ENCODE data around the gene WWTR1.

The WWTR1 gene

DNA sequence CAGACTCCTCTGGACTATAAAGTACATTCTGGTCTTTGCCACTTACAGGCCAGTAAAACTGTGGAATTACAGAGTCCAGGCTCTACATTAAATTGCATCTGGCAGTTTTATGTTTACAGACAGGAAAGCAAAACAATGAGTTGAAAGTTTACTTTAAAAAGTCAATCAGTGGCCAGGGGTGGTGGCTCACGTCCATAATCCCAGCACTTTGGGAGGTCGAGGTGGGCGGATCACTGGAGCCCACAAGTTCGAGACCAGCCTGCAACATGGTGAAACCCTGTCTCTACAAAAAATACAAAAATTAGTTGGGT is 129.5 kb downstream of the WWTR1 start:
- peaks cover 6% of the 10 kb centered on the region for H3K27me3 Mint-ChIP-seq
- H3K36me3 Mint-ChIP-seq, result no peaks in the 10 kb centered on the region
- H3K9me3 Mint-ChIP-seq, result no peaks in the 10 kb centered on the region
- H3K4me1 Mint-ChIP-seq, result no peaks in the 10 kb centered on the region
- H3K4me3 Mint-ChIP-seq, result no peak overlapping the region
- no peak overlapping the region for H3K27ac Mint-ChIP-seq

DNA sequence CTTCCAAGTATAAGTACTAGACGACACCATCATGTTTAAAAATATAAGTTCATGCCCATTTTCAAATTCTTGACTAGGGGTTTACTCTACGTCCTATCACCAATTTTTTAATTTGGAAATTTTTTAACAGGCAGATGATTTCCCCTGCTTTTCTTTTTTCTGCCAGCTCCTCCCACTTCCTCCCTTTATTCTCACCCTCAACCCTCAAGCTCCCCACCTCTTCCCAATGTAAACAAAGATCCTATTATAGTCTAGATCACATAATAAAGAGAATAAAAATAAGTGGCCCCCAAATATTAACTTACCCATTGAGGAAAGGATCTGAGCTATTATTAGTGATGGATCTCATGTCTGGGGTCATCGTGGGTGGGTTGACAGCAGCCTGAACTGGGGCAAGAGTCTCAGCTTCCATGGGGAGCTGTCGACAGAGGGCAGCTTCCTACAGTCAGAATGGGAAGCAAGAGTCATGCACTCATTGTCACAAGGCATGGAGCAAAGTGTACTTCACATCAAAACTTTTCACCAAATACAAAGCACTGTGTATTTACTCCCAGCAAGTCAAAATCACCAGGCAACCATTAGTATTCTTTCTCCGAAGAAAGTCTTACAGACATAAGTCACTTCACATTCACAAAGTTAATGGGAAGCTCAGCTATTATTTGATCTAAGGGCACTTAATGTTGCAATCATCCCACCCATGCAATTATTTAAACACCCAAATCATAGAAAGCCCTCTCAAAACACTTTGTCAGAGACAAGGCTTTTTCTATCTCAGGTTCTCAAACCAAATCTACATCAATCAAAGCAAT is 130.1 kb downstream of the WWTR1 start:
- no peaks in the 10 kb centered on the region for H3K4me1 Mint-ChIP-seq
- H3K27ac Mint-ChIP-seq, result no peak overlapping the region
- peaks cover 6% of the 10 kb centered on the region for H3K27me3 Mint-ChIP-seq
- no peaks in the 10 kb centered on the region for H3K36me3 Mint-ChIP-seq
- H3K4me3 Mint-ChIP-seq, result no peak overlapping the region
- H3K9me3 Mint-ChIP-seq, result no peaks in the 10 kb centered on the region

DNA sequence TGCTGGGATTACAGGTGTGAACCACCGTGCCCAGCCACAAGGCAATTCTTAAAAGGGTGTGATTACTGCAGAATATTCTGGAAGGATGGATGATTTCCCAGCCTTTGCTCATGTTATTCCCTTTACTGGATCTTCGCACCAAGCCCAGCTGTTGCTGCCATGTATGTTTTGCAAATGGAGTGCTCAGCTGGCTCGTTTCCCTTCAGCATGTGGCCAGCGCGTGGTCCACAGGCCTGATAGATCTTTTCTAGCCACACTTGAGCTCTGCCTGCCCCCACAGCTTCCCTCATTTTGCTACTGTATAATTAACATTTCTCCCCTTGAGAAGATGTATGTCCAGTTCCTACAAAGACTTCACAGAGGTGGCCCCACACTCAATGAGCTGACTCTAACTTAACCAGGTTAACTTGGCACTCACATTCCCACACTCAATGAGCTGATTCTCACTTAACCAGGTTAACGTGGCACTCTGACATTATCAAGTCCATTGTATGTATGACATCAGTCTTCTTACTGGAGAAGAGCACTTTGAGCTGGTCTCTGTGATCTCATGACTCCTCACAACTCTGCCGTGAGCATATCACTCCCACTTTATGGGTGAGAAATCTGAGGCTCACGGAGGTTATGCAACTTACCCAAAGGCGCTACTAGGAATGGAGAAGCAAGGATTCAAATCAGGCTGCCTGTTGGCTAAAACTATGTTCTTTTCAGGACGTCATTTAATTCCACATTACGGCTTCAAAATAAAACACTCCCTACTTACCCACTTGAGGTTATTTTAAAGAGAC is 134.1 kb downstream of the WWTR1 start:
- peaks cover 1% of the 10 kb centered on the region for H3K27me3 Mint-ChIP-seq
- no peaks in the 10 kb centered on the region for H3K9me3 Mint-ChIP-seq
- no peaks in the 10 kb centered on the region for H3K36me3 Mint-ChIP-seq
- H3K27ac Mint-ChIP-seq, result no peak overlapping the region
- no peak overlapping the region for H3K4me3 Mint-ChIP-seq
- no peaks in the 10 kb centered on the region for H3K4me1 Mint-ChIP-seq

DNA sequence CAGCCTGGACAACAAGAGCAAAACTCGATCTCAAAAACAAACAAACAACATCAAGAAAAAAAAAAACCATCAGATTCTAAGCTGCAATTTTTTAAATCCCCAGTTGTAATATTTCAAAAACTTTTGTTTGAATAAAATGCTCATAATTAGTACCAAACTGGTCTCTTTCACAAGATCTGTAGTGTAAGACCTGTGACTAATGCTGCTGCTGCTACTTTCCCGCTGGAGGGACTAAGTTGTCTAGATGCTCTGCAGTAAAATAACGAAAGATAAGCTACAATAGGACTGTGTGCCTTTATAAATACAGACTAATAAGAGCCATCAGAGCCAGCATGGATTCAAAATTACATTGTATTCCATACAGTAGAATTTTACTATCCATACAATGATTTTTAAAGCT is 137.9 kb downstream of the WWTR1 start:
- Mint-ChIP-seq H3K9me3 (no peaks in the 10 kb centered on the region), H3K36me3 (no peaks in the 10 kb centered on the region), H3K27ac (no peak overlapping the region), H3K4me1 (no peaks in the 10 kb centered on the region), H3K27me3 (peaks cover 2% of the 10 kb centered on the region), H3K4me3 (no peak overlapping the region)

DNA sequence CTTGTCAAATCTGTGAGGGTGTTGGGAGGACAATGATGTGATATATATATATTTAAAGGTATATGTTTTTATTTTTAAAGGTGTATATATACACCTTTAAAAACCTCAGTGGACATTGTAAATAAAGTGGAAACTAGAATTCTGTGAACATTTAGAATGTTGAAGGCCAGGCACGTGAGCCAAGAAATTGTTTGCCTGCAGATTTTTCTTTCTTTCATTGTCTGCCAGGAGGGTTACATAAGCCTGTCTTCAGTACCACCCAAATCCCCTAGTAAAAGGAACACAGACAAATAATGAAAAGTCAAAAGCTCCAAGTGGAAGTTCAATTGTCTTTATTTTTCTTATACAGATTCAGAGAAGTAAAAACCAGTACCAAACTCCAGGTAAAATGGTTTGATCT is 140.9 kb downstream of the WWTR1 start:
- Mint-ChIP-seq H3K4me3 (no peak overlapping the region), H3K4me1 (no peaks in the 10 kb centered on the region), H3K27me3 (peaks cover 14% of the 10 kb centered on the region), H3K27ac (no peak overlapping the region), H3K36me3 (no peaks in the 10 kb centered on the region), H3K9me3 (no peaks in the 10 kb centered on the region)

DNA sequence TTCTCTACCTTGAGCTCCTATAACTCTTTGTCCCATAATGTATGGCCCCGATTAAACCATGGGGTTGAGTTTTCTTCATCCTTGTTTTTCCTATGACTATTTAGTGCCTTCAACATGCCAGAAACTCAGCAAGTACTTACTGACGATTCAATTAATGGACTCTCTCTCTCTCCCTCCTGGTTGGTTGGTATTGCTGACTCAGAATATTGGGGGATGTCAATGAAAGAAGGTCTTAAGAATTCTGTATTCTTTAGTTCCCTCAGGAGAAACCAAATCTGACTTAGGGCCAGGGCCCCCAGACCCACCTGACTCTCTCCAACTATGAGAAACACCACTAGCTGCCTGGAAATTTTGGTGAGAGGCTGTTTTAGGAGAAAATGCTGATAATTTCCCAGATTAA is 142.6 kb downstream of the WWTR1 start:
- Mint-ChIP-seq H3K9me3 (no peaks in the 10 kb centered on the region), H3K27me3 (peaks cover 21% of the 10 kb centered on the region), H3K36me3 (no peaks in the 10 kb centered on the region), H3K4me3 (no peak overlapping the region), H3K27ac (no peak overlapping the region), H3K4me1 (no peaks in the 10 kb centered on the region)

DNA sequence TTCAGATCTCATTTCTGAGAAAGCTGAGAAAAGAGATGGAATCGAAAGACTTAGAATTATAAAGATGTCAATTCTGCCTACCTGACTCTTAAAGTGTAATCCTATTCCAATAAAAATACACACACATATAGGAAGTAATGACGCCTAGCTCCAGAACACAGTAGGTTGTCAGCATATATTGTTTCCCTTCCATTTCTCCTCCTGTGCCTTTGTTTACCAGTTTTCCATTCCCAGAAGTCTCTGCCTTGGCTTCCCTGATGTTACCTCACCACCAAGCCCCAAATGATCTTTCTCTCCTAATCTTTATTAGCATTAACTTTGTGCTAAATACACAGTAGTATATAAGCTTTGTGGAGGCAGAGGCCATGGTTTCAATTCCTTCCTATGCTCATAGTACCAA is 143.4 kb downstream of the WWTR1 start:
- H3K27ac Mint-ChIP-seq, result no peak overlapping the region
- peaks cover 24% of the 10 kb centered on the region for H3K27me3 Mint-ChIP-seq
- H3K9me3 Mint-ChIP-seq, result no peaks in the 10 kb centered on the region
- no peaks in the 10 kb centered on the region for H3K36me3 Mint-ChIP-seq
- no peak overlapping the region for H3K4me3 Mint-ChIP-seq
- no peaks in the 10 kb centered on the region for H3K4me1 Mint-ChIP-seq

DNA sequence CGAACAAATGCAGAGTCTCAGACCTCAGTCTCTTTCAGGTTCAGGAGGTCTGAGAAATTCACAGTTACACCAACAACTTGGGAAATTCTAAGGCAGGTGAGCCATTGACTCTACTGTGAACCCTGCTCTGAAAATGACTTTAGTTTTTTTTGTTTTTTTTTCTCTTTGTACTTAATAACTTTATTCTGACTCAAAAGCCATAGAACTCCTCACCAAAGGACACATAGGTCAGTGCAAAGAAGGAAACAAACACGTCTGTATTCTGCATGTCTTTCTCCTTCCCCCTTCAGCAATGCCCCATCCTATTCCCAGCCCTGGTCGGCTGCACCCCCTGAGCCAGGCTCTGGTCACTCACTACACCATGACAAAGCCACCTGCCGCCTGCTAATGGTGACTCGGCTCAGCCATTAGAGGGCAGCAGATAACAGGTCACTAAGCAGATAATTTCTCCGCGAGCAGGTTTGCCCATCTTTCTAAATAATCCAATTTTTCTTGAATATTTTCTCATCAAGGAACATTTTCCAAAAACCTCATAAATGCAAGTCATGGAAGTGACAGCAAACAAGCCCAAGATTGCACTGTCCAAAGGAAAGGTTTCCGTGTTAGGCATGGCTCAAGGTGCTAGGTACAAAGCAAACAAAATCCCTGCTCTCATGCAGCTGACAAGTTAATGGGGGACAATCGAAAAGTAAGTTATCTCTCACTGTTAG is 145.6 kb downstream of the WWTR1 start:
- Mint-ChIP-seq H3K4me3 (no peak overlapping the region), H3K4me1 (peaks cover 9% of the 10 kb centered on the region), H3K27ac (no peak overlapping the region), H3K9me3 (no peaks in the 10 kb centered on the region), H3K36me3 (no peaks in the 10 kb centered on the region), H3K27me3 (peaks cover 26% of the 10 kb centered on the region)

DNA sequence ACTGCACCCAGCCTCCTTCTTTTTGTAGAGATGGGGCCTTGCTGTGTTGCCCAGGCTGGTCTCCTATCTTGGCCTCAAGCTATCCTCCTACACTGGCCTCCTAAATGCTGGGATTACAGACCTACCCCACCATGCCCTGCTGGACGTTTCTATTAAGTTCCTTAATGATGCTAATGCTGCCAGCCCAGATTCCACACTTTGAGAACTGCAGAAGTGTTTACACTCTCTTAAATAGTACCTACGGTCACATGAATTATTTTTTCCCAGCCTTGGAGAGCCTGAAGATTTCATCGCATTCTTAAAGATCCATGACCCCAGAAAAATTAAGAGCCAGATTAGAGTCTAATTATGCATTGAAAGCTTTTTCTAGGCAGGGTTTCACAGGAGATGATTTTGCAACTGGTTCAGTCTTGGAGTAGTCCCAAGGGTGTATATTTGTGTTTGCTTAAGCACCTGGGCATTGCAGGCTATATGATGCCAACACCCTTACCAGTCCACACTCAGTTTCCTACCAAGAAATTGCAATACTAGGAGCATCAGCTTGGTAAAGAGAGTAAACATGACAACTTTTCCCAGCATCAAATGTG is 146.7 kb downstream of the WWTR1 start:
- Mint-ChIP-seq H3K36me3 (no peaks in the 10 kb centered on the region), H3K4me3 (no peak overlapping the region), H3K27me3 (peaks cover 30% of the 10 kb centered on the region), H3K9me3 (no peaks in the 10 kb centered on the region), H3K27ac (no peak overlapping the region), H3K4me1 (peaks cover 9% of the 10 kb centered on the region)

DNA sequence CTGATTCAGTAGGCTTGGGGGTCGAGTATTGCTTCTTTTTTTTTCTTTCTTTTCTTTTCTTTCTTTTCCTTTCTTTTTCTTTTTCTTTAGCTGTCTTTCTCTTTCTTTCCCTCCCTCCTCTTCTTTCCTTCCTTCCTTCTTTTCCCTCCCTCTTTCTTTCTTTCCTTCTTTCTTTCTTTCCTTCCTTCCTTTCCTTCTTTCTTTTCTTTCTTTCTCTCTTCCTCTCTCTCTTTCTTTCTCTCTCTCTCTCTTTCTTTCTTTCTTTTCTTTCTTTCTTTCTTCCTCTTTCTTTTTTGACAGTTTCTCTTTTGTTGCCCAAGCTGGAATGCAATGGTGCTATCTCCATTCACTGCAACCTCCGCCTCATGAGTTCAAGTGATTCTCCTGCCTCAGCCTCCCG is 147.3 kb downstream of the WWTR1 start:
- no peak overlapping the region for H3K4me3 Mint-ChIP-seq
- H3K4me1 Mint-ChIP-seq, result peaks cover 9% of the 10 kb centered on the region
- peaks cover 30% of the 10 kb centered on the region for H3K27me3 Mint-ChIP-seq
- H3K9me3 Mint-ChIP-seq, result no peaks in the 10 kb centered on the region
- H3K27ac Mint-ChIP-seq, result no peak overlapping the region
- no peaks in the 10 kb centered on the region for H3K36me3 Mint-ChIP-seq

DNA sequence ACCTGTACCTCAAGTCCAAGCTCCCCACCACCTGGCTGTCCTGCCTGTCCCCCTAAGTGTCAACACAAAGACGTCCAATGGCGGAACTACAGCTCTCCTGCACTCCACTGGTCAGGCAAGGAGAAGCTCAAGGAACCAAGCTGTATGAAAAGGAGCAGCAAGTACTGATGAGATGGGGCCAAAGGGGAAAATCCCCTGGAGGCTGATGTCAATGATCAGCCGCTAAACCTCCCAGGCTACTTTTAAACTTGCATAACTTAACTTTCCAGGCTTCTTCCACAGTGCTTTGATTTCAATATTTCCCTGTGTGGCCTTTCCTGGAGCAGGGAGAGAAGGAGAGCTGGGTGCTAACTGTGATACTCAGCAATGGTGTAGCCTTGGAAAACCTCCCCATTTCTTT is 148.3 kb downstream of the WWTR1 start:
- no peaks in the 10 kb centered on the region for H3K36me3 Mint-ChIP-seq
- peaks cover 25% of the 10 kb centered on the region for H3K27me3 Mint-ChIP-seq
- no peak overlapping the region for H3K27ac Mint-ChIP-seq
- no peaks in the 10 kb centered on the region for H3K9me3 Mint-ChIP-seq
- no peak overlapping the region for H3K4me3 Mint-ChIP-seq
- peaks cover 9% of the 10 kb centered on the region for H3K4me1 Mint-ChIP-seq

DNA sequence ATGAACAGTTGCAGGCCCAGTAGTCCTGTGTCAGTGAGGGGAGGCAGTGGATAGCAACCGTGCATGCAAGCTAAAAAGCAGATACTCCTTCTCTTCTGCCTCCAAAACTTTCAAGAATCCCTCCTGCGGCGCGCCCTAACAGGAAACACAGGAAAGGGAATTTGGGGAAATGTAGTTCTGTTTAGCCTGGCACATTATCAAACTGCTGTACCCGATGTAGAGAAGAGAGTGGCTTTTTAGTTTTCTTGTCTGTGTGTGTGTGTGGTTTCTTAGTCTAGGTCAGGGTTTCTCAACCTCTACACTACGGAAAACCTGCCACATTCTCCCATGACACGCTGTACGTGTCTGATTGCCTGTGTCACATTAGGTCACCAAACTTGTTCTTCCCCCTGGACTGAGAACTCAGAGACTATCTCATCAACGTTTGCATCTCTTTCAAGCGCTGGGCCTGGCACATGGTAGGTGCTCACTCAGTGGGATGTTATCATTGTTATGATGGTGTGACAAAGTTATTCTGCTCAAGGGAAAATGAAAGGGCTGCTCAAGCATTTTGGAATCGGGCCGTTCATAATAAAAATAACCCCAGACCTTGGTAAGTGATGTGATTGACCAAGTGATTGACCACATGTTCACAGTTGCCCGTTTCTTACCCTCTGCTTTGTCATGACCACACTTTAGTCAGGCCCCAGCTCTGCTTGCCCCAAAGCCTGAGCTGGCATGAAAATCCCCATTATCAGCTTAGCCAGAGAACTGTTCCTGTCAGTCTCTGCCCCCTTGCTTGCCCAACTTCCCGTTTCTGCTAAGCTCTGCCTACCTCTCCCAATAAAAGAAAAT is 150.1 kb downstream of the WWTR1 start:
- Mint-ChIP-seq H3K4me1 (peaks cover 9% of the 10 kb centered on the region), H3K4me3 (no peak overlapping the region), H3K9me3 (no peaks in the 10 kb centered on the region), H3K36me3 (no peaks in the 10 kb centered on the region), H3K27me3 (peaks cover 23% of the 10 kb centered on the region), H3K27ac (no peak overlapping the region)

DNA sequence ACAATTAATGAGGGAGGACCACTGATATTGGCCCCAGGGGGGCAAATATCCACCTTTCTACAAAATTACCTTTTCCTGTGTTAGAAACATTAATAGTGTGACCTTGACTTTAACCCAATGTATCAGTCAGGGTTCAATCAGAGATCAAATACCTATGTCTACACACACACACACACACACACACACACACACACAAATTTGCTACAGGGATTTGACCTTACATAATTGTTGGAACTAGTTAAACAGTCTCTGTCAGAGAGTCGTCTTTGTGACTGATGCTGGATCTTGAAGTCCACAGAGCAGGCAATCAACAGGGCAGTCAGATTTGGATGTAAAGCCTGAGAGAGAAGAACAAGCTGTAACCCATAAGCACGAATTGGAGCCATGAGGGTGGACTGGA is 150.9 kb downstream of the WWTR1 start:
- Mint-ChIP-seq H3K4me3 (no peak overlapping the region), H3K27me3 (peaks cover 16% of the 10 kb centered on the region)

DNA sequence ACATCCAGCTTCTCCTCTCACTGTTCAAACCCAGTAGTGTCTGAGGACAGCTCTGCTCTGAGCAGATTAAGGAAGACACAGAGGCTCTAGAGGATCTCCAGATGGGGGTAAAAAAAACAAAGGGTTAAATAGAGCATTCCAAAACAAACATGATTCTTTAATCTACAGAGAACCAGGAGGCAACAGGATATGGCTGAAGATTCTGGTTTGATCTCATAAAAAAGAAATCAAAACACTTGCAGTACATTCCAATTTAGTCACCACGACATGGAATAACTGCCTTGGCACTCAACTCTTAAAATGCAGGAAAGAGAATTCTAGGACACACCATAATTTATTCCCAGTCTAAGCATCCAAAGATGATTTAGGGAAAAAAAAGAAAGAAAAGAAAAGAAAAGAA is 151.3 kb downstream of the WWTR1 start:
- H3K4me3 Mint-ChIP-seq, result no peak overlapping the region
- no peaks in the 10 kb centered on the region for H3K9me3 Mint-ChIP-seq
- peaks cover 9% of the 10 kb centered on the region for H3K4me1 Mint-ChIP-seq
- H3K36me3 Mint-ChIP-seq, result no peaks in the 10 kb centered on the region
- H3K27ac Mint-ChIP-seq, result no peak overlapping the region
- H3K27me3 Mint-ChIP-seq, result peaks cover 16% of the 10 kb centered on the region

More for the DNA sequence above, 150.9 kb downstream of the WWTR1 start:
- Mint-ChIP-seq H3K27ac (no peak overlapping the region), H3K36me3 (no peaks in the 10 kb centered on the region), H3K4me1 (peaks cover 9% of the 10 kb centered on the region), H3K9me3 (no peaks in the 10 kb centered on the region)

DNA sequence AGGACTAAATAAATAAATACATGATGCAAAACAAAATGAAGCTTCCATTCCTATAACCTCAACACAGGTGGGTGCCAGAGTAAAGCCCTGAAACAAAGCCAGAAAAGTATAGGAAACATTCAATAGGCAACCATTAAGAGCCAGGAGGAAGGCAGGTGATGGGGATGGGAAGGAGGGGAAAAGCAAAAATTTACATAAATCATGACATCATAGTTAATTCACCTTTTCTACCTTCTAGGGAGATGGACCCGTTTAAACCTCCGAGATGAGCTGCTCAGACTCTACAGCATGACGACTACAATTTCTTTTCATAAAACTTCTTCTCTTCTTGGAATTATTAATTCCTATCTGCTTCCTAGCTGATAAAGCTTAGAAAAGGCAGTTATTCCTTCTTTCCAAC is 155.4 kb downstream of the WWTR1 start:
- Mint-ChIP-seq H3K9me3 (no peaks in the 10 kb centered on the region), H3K4me1 (no peaks in the 10 kb centered on the region), H3K27ac (no peak overlapping the region), H3K36me3 (no peaks in the 10 kb centered on the region), H3K27me3 (peaks cover 4% of the 10 kb centered on the region), H3K4me3 (no peak overlapping the region)
